Smooth muscle cell (in vitro differentiated cells): ENCODE results near the gene MFSD12. TPM values are rescaled to one million over a fixed set of nuclear protein-coding genes. Genes with fewer than 3 reads are reported as not detected.

ENCODE experiments used
- DNase-seq: peaks from one replicate; lab custom pipeline; 2025; ENCODE audit not compliant: unreplicated experiment; lab: John Stamatoyannopoulos, UW
- H2AFZ ChIP-seq: fragments of 200-600 bp; sonication (generic); 2 replicates; pipeline ENCODE4 v1.6.0; 2016; ENCODE audit warnings: antibody characterized with exemption, low read depth, mild to moderate bottlenecking
- H3F3A ChIP-seq: fragments of 200-600 bp; sonication (generic); 2 replicates; pipeline ENCODE4 v1.6.0; 2017; ENCODE audit warnings: antibody characterized with exemption, low read depth
- H3K27ac ChIP-seq: fragments of 200-600 bp; sonication (generic); 2 replicates; pipeline ENCODE4 v1.5.1; 2016; ENCODE audit warnings: low read depth, mild to moderate bottlenecking
- H3K27me3 ChIP-seq: fragments of 200-600 bp; sonication (generic); 2 replicates; pipeline ENCODE4 v1.6.1; 2016; ENCODE audit warnings: low read depth, mild to moderate bottlenecking
- H3K36me3 ChIP-seq: fragments of 200-600 bp; sonication (generic); 2 replicates; pipeline ENCODE4 v1.5.1; 2016; ENCODE audit warnings: low read depth
- H3K4me1 ChIP-seq: fragments of 200-600 bp; sonication (generic); 2 replicates; pipeline ENCODE4 v1.5.1; 2016; ENCODE audit warnings: low read depth
- H3K4me2 ChIP-seq: fragments of 200-600 bp; sonication (generic); 2 replicates; pipeline ENCODE4 v1.6.0; 2016; ENCODE audit warnings: mild to moderate bottlenecking
- H3K4me3 ChIP-seq: fragments of 200-600 bp; sonication (generic); 2 replicates; pipeline ENCODE4 v1.5.1; 2016; ENCODE audit warnings: mild to moderate bottlenecking
- H3K79me2 ChIP-seq: fragments of 200-600 bp; sonication (generic); 2 replicates; pipeline ENCODE4 v1.6.0; 2016; ENCODE audit warnings: low read depth, mild to moderate bottlenecking
- H3K9ac ChIP-seq: fragments of 200-600 bp; sonication (generic); 2 replicates; pipeline ENCODE4 v1.6.0; 2016; ENCODE audit warnings: low read depth
- H3K9me3 ChIP-seq: fragments of 200-600 bp; sonication (generic); replicated peaks from 2 replicates; pipeline ENCODE4 v1.5.1; 2016; ENCODE audit warnings: low read depth
- H4K20me1 ChIP-seq: fragments of 200-600 bp; sonication (generic); 2 replicates; pipeline ENCODE4 v1.6.0; 2016; ENCODE audit warnings: low read depth
- WGBS: methylation state at CpG from one replicate; pipeline ENCODE4 v1.1.7; 2016; ENCODE audit warnings: low lambda C conversion rate; 5-methylcytosine and 5-hydroxymethylcytosine counted together
- polyA plus RNA-seq: library from polyadenylated mRNA; unstranded; fragments of >200 nt; fragmentation: Nextera tagmentation; extraction: Ambion mirVana; gene quantifications from 2 replicates; pipeline ENCODE4 v1.2.1, GENCODE V29; 2016
- total RNA-seq: library from RNA; depleted of rRNA; stranded (reverse); fragments of >200 nt; gene quantifications from 2 replicates; pipeline ENCODE4 v1.2.3, GENCODE V29; 2014
- TF ChIP-seq, protein P1 (sequence below): fragments of 200-600 bp; sonication (generic); IDR thresholded peaks from 2 replicates; pipeline ENCODE4 v1.5.1; 2017; ENCODE audit warnings: borderline replicate concordance, mild to moderate bottlenecking, antibody characterized with exemption; ENCODE audit not compliant: insufficient read depth, poor library complexity, severe bottlenecking

Gene MFSD12
- total and polyA plus RNA-seq, 2 experiments from 2014 or later, result 56.0 to 73.8 TPM

DNA sequence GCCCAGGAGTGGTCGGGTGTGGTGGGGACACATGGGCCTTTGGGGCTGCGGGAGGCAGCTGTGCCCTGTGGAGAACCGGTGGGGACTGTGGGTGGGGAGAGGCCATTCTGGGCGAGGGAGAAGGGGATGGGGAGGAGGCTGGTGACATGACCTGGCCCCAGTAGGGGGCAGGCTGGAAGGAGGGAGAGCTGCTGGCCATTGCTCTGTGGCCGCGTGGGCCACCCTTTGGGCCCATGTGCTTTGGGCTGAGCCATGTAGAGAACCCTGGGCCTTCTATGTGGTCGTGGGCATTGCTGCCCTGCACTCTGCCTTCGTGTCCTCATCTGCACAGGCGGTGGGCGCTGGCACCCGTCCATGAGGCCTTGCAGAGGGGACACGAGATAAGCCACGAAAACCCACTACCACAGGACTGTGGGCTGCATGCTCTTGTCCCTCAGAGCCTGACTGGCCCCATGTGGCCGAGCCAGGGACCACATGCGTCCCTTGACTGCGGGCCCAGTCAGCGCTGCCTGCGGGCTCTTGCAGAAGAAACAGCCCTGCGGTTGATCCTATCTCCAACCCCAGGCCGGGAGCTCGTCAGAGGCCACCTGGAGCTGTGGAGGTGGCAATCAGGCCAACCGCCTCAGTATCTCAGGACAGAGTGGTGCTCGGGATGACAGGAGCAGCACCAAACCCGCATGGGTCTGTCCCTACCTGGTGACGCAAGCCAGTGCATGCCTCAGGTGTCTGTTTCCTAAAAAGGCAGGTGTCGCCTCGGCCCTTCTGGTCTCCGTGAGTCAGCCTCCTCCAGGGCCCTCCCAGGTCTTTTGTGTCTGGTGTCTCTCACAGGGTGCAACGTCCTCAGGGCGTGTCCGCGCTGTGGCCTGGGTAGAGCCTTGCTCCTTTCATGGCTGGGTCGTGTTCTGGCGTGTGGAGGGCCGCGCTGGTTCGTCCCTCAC lies 37.0 kb downstream of the MFSD12 start:
- Histone ChIP-seq H3K27ac (peak overlapping the region; percentile 84), H3K9ac (peak overlapping the region; percentile 27), H3K36me3 (no peaks in the 10 kb centered on the region), H3K4me1 (no peaks in the 10 kb centered on the region), H3K9me3 (no peaks in the 10 kb centered on the region), H3K27me3 (no peaks in the 10 kb centered on the region), H4K20me1 (peaks cover 98% of the 10 kb centered on the region), H2AFZ (no peak overlapping the region), H3K4me3 (no peak overlapping the region), H3K4me2 (peak overlapping the region; percentile 18), H3F3A (no peaks in the 10 kb centered on the region), H3K79me2 (peaks cover 60% of the 10 kb centered on the region)
- DNase-seq, result no peak
- TF ChIP-seq, protein P1, sequence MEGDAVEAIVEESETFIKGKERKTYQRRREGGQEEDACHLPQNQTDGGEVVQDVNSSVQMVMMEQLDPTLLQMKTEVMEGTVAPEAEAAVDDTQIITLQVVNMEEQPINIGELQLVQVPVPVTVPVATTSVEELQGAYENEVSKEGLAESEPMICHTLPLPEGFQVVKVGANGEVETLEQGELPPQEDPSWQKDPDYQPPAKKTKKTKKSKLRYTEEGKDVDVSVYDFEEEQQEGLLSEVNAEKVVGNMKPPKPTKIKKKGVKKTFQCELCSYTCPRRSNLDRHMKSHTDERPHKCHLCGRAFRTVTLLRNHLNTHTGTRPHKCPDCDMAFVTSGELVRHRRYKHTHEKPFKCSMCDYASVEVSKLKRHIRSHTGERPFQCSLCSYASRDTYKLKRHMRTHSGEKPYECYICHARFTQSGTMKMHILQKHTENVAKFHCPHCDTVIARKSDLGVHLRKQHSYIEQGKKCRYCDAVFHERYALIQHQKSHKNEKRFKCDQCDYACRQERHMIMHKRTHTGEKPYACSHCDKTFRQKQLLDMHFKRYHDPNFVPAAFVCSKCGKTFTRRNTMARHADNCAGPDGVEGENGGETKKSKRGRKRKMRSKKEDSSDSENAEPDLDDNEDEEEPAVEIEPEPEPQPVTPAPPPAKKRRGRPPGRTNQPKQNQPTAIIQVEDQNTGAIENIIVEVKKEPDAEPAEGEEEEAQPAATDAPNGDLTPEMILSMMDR, result peak; percentile 9
- 76% methylated on average over 34 of the region's 37 CpGs for WGBS

- no peaks in the 10 kb centered on the region for H3K27me3 ChIP-seq
- H3K4me1 ChIP-seq, result no peaks in the 10 kb centered on the region
- H3K9me3 ChIP-seq, result no peaks in the 10 kb centered on the region
- H3F3A ChIP-seq, result no peaks in the 10 kb centered on the region
- no peak overlapping the region for H3K4me2 ChIP-seq
- H3K9ac ChIP-seq, result no peak overlapping the region
- peaks cover 100% of the 10 kb centered on the region for H4K20me1 ChIP-seq
- H2AFZ ChIP-seq, result no peak overlapping the region
- no peak for DNase-seq
- H3K36me3 ChIP-seq, result no peaks in the 10 kb centered on the region
- H3K4me3 ChIP-seq, result no peak overlapping the region
- no peak overlapping the region for H3K27ac ChIP-seq
- peaks cover 74% of the 10 kb centered on the region for H3K79me2 ChIP-seq
- TF ChIP-seq, protein P1, result no peak
- WGBS, result 88% methylated on average over 18 of the region's 18 CpGs
Measured at GRCh38 chr19:3519126-3519525, 38.3 kb downstream of the MFSD12 start.

DNA sequence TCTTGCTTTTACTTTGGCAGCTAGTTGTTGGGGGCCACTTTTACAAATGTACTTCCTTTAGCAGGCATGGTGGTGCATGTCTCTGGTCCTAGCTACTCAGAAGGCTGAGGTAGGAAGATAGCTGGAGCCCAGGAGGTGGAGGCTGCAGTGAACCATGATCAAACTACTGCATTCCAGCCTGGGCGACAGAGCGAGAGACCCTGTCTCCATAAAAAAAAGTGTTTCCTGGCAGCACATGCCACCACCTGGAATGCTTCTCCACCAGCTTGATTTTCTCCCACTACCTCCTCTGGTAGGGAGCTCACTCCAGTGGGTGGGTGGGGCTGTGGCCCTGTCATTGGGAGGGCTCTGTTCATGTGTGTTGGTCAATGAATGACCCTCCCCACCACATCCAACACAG lies 38.7 kb downstream of the MFSD12 start:
- Histone ChIP-seq H3K4me1 (no peaks in the 10 kb centered on the region), H3K36me3 (no peaks in the 10 kb centered on the region), H3K4me3 (no peak overlapping the region), H3K27me3 (no peaks in the 10 kb centered on the region), H3K9me3 (no peaks in the 10 kb centered on the region), H3K9ac (no peak overlapping the region), H2AFZ (no peak overlapping the region), H3K4me2 (no peak overlapping the region), H3K27ac (no peak overlapping the region), H3F3A (no peaks in the 10 kb centered on the region), H4K20me1 (peaks cover 100% of the 10 kb centered on the region), H3K79me2 (peaks cover 78% of the 10 kb centered on the region)
- DNase-seq, result no peak
- 86% methylated on average over 2 of the region's 2 CpGs for WGBS
- TF ChIP-seq, protein P1, result no peak
